ENCODE data around the gene WDR33.

- TF ChIP-seq ZNF16 (tag by site-specific recombination; IDR thresholded peaks at IDR 0.05; ENCODE audit: low read depth) (no peak), ZNF747 (tag by site-specific recombination; IDR thresholded peaks at IDR 0.05) (no peak), CTCF (tag by site-specific recombination; IDR thresholded peaks at IDR 0.05) (no peak), ZBTB7A (tag by site-specific recombination; IDR thresholded peaks at IDR 0.05; ENCODE audit: low read depth) (no peak), ZNF274 (IDR thresholded peaks at IDR 0.05; ENCODE audit: low read length) (no peak), ZNF274 (tag by site-specific recombination; IDR thresholded peaks at IDR 0.05; ENCODE audit: borderline replicate concordance) (no peak), HIC1 (tag by site-specific recombination; IDR thresholded peaks at IDR 0.05) (no peak), ZNF600 (tag by site-specific recombination; IDR thresholded peaks at IDR 0.05) (no peak), YY2 (tag by site-specific recombination; IDR thresholded peaks at IDR 0.05) (no peak), ZNF707 (tag by site-specific recombination; IDR thresholded peaks at IDR 0.05) (no peak), ZNF280C (tag by site-specific recombination; IDR thresholded peaks at IDR 0.05) (no peak), ZNF292 (tag by site-specific recombination; IDR thresholded peaks at IDR 0.05; ENCODE audit: borderline replicate concordance, low read depth) (no peak), ZNF555 (tag by site-specific recombination; conservative IDR thresholded peaks at IDR 0.05) (no peak)
- TF ChIP-seq, protein P1, sequence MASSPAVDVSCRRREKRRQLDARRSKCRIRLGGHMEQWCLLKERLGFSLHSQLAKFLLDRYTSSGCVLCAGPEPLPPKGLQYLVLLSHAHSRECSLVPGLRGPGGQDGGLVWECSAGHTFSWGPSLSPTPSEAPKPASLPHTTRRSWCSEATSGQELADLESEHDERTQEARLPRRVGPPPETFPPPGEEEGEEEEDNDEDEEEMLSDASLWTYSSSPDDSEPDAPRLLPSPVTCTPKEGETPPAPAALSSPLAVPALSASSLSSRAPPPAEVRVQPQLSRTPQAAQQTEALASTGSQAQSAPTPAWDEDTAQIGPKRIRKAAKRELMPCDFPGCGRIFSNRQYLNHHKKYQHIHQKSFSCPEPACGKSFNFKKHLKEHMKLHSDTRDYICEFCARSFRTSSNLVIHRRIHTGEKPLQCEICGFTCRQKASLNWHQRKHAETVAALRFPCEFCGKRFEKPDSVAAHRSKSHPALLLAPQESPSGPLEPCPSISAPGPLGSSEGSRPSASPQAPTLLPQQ (tag by site-specific recombination; IDR thresholded peaks at IDR 0.05) = no peak
Observed at GRCh38 chr2:127778447-127778846, 32.5 kb downstream of the WDR33 start.

Measured in HEK293 (cell line).